HEK293 (cell line): ENCODE measurements around the gene LIME1.
A peak's percentile ranks its signal among the peaks of the same experiment; 100 is the strongest.

ENCODE experiments used
- BCL11B ChIP-seq: fragments of 450-650 bp; formaldehyde crosslinking; IDR thresholded peaks from 2 replicates; pipeline ENCODE4 v1.5.1; 2016; ENCODE audit warnings: low read depth, missing biosample characterization, missing genetic modification characterization
- FEZF1 ChIP-seq: fragments of 450-650 bp; formaldehyde crosslinking; IDR thresholded peaks from 2 replicates; pipeline ENCODE4 v1.5.1; 2016; ENCODE audit warnings: missing biosample characterization, missing genetic modification characterization
- GLIS2 ChIP-seq: fragments of 450-650 bp; formaldehyde crosslinking; IDR thresholded peaks from 2 replicates; pipeline ENCODE4 v1.5.1; 2016; ENCODE audit warnings: missing biosample characterization, missing genetic modification characterization
- KLF9 ChIP-seq: fragments of 450-650 bp; formaldehyde crosslinking; IDR thresholded peaks from 2 replicates; pipeline ENCODE4 v1.5.1; 2016; ENCODE audit warnings: missing biosample characterization, missing genetic modification characterization, low read depth
- OVOL3 ChIP-seq: fragments of 450-650 bp; formaldehyde crosslinking; IDR thresholded peaks from 2 replicates; pipeline ENCODE4 v1.5.1; 2016; ENCODE audit warnings: missing biosample characterization, missing genetic modification characterization
- YY1 ChIP-seq: fragments of 450-650 bp; formaldehyde crosslinking; IDR thresholded peaks from 2 replicates; pipeline ENCODE4 v1.5.1; 2018; ENCODE audit warnings: missing biosample characterization, missing genetic modification characterization
- ZBTB8A ChIP-seq: fragments of 450-650 bp; formaldehyde crosslinking; IDR thresholded peaks from 2 replicates; pipeline ENCODE4 v1.5.1; 2016; ENCODE audit warnings: missing biosample characterization, missing genetic modification characterization
- ZFP3 ChIP-seq: fragments of 450-650 bp; formaldehyde crosslinking; IDR thresholded peaks from 2 replicates; pipeline ENCODE4 v1.5.1; 2016; ENCODE audit warnings: low read depth, missing biosample characterization, missing genetic modification characterization
- ZIC2 ChIP-seq: fragments of 450-650 bp; formaldehyde crosslinking; IDR thresholded peaks from 2 replicates; pipeline ENCODE4 v1.5.1; 2016; ENCODE audit warnings: missing biosample characterization, missing genetic modification characterization
- ZNF202 ChIP-seq: fragments of 450-650 bp; formaldehyde crosslinking; IDR thresholded peaks from 2 replicates; pipeline ENCODE4 v1.5.1; 2016; ENCODE audit warnings: missing biosample characterization, missing genetic modification characterization, borderline replicate concordance
- ZNF23 ChIP-seq: fragments of 450-650 bp; formaldehyde crosslinking; IDR thresholded peaks from 2 replicates; pipeline ENCODE4 v1.5.1; 2016; ENCODE audit warnings: missing biosample characterization, missing genetic modification characterization, borderline replicate concordance
- ZNF302 ChIP-seq: fragments of 450-650 bp; formaldehyde crosslinking; IDR thresholded peaks from 2 replicates; pipeline ENCODE4 v1.5.1; 2016; ENCODE audit warnings: missing biosample characterization, missing genetic modification characterization, low read depth
- ZNF311 ChIP-seq: fragments of 450-650 bp; formaldehyde crosslinking; IDR thresholded peaks from 2 replicates; pipeline ENCODE4 v1.5.1; 2017; ENCODE audit warnings: missing biosample characterization, missing genetic modification characterization, borderline replicate concordance
- ZNF335 ChIP-seq: fragments of 450-650 bp; formaldehyde crosslinking; conservative IDR thresholded peaks from 2 replicates; pipeline ENCODE4 v1.5.1; 2016; ENCODE audit warnings: missing biosample characterization, missing genetic modification characterization
- ZNF555 ChIP-seq: fragments of 450-650 bp; formaldehyde crosslinking; conservative IDR thresholded peaks from 2 replicates; pipeline ENCODE4 v1.5.1; 2017; ENCODE audit warnings: missing biosample characterization, mild to moderate bottlenecking, missing genetic modification characterization, inconsistent platforms
- ZNF596 ChIP-seq: fragments of 450-650 bp; IDR thresholded peaks from 2 replicates; pipeline ENCODE4 v1.5.0; 2018; ENCODE audit warnings: missing biosample characterization, mild to moderate bottlenecking, missing genetic modification characterization, moderate library complexity
- ZNF837 ChIP-seq: fragments of 450-650 bp; formaldehyde crosslinking; IDR thresholded peaks from 2 replicates; pipeline ENCODE4 v1.5.1; 2016; ENCODE audit warnings: missing biosample characterization, missing genetic modification characterization
- TF ChIP-seq, protein P1 (sequence below): fragments of 450-650 bp; formaldehyde crosslinking; IDR thresholded peaks from 2 replicates; pipeline ENCODE4 v1.5.1; 2016; ENCODE audit warnings: missing biosample characterization, missing genetic modification characterization
- TF ChIP-seq, protein P2 (sequence below): fragments of 450-650 bp; IDR thresholded peaks from 2 replicates; pipeline ENCODE4 v1.5.1; 2018; ENCODE audit warnings: missing biosample characterization, mild to moderate bottlenecking, missing genetic modification characterization
- TF ChIP-seq, protein P3 (sequence below): fragments of 450-650 bp; formaldehyde crosslinking; IDR thresholded peaks from 2 replicates; pipeline ENCODE4 v1.5.1; 2017; ENCODE audit warnings: missing biosample characterization, missing genetic modification characterization
- TF ChIP-seq, protein P4 (sequence below): fragments of 450-650 bp; formaldehyde crosslinking; IDR thresholded peaks from 2 replicates; pipeline ENCODE4 v1.5.1; 2016; ENCODE audit warnings: missing biosample characterization, missing genetic modification characterization
- TF ChIP-seq, protein P5 (sequence below): fragments of 450-650 bp; formaldehyde crosslinking; conservative IDR thresholded peaks from 2 replicates; pipeline ENCODE4 v1.5.1; 2016; ENCODE audit warnings: low read depth, missing biosample characterization, missing genetic modification characterization
- TF ChIP-seq, protein P6 (sequence below): fragments of 450-650 bp; formaldehyde crosslinking; IDR thresholded peaks from 2 replicates; pipeline ENCODE4 v1.5.1; 2016; ENCODE audit warnings: missing biosample characterization, missing genetic modification characterization
- TF ChIP-seq, protein P7 (sequence below): fragments of 450-650 bp; formaldehyde crosslinking; IDR thresholded peaks from 2 replicates; pipeline ENCODE4 v1.5.1; 2016; ENCODE audit warnings: missing biosample characterization, missing genetic modification characterization

The LIME1 gene

DNA sequence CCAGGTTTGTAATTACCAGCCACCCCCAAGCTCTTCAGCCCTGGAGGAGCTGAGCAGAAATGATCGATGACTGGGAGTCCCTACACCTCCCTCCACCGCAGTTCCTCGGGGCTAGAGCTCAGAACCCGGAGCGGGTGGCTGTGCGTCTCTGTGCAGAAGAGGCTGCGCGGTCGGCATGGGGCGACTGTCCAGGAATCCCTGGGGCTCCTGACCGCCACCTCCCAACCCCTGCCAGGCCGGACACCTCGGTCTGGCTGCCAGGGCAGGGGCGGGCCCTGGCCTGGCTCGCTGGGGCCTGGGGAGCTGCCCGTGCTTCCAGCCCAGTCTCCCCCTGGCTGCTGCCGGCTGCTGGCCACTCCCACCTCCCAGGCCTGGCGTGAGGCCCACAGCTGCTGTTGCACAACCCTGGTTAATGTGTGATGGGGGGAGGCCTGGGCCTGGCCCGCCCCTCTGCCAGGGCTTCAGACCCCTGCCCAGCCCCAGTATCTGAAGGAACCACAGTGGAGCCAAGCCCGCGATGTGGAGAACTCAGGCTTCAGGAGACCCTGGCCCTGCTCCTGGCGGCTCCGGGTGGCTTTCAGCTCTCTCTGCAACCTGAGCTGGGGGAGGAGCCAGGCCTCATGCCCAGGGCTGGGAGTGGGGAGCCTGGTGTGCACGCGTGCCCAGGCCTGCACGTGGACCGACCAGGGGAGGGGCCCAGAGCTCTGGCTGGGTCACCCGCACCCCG is 4.3 kb downstream of the LIME1 start (continued):
- TF ChIP-seq, protein P1, sequence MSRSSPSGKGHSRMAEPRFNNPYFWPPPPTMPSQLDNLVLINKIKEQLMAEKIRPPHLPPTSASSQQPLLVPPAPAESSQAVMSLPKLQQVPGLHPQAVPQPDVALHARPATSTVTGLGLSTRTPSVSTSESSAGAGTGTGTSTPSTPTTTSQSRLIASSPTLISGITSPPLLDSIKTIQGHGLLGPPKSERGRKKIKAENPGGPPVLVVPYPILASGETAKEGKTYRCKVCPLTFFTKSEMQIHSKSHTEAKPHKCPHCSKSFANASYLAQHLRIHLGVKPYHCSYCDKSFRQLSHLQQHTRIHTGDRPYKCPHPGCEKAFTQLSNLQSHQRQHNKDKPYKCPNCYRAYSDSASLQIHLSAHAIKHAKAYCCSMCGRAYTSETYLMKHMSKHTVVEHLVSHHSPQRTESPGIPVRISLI (tag by site-specific recombination), result no peak
- TF ChIP-seq, protein P2, sequence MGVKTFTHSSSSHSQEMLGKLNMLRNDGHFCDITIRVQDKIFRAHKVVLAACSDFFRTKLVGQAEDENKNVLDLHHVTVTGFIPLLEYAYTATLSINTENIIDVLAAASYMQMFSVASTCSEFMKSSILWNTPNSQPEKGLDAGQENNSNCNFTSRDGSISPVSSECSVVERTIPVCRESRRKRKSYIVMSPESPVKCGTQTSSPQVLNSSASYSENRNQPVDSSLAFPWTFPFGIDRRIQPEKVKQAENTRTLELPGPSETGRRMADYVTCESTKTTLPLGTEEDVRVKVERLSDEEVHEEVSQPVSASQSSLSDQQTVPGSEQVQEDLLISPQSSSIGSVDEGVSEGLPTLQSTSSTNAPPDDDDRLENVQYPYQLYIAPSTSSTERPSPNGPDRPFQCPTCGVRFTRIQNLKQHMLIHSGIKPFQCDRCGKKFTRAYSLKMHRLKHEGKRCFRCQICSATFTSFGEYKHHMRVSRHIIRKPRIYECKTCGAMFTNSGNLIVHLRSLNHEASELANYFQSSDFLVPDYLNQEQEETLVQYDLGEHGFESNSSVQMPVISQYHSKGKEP, result no peak
- peak; percentile 85 for TF ChIP-seq GLIS2 (tag by site-specific recombination)
- TF ChIP-seq, protein P3, sequence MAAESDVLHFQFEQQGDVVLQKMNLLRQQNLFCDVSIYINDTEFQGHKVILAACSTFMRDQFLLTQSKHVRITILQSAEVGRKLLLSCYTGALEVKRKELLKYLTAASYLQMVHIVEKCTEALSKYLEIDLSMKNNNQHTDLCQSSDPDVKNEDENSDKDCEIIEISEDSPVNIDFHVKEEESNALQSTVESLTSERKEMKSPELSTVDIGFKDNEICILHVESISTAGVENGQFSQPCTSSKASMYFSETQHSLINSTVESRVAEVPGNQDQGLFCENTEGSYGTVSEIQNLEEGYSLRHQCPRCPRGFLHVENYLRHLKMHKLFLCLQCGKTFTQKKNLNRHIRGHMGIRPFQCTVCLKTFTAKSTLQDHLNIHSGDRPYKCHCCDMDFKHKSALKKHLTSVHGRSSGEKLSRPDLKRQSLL (tag by site-specific recombination), result peak; percentile 44; the same call in 1 of the 2 replicates
- peak; percentile 71 for TF ChIP-seq ZIC2 (tag by site-specific recombination)
- no peak for TF ChIP-seq OVOL3 (tag by site-specific recombination)
- TF ChIP-seq ZFP3 (tag by site-specific recombination), result no peak
- TF ChIP-seq ZNF302, result no peak
- TF ChIP-seq ZNF202 (tag by site-specific recombination), result no peak
- TF ChIP-seq YY1 (tag by site-specific recombination), result no peak
- no peak for TF ChIP-seq FEZF1 (tag by site-specific recombination)
- peak; percentile 38; the same call in 1 of the 2 replicates for TF ChIP-seq ZBTB8A
- TF ChIP-seq, protein P4, sequence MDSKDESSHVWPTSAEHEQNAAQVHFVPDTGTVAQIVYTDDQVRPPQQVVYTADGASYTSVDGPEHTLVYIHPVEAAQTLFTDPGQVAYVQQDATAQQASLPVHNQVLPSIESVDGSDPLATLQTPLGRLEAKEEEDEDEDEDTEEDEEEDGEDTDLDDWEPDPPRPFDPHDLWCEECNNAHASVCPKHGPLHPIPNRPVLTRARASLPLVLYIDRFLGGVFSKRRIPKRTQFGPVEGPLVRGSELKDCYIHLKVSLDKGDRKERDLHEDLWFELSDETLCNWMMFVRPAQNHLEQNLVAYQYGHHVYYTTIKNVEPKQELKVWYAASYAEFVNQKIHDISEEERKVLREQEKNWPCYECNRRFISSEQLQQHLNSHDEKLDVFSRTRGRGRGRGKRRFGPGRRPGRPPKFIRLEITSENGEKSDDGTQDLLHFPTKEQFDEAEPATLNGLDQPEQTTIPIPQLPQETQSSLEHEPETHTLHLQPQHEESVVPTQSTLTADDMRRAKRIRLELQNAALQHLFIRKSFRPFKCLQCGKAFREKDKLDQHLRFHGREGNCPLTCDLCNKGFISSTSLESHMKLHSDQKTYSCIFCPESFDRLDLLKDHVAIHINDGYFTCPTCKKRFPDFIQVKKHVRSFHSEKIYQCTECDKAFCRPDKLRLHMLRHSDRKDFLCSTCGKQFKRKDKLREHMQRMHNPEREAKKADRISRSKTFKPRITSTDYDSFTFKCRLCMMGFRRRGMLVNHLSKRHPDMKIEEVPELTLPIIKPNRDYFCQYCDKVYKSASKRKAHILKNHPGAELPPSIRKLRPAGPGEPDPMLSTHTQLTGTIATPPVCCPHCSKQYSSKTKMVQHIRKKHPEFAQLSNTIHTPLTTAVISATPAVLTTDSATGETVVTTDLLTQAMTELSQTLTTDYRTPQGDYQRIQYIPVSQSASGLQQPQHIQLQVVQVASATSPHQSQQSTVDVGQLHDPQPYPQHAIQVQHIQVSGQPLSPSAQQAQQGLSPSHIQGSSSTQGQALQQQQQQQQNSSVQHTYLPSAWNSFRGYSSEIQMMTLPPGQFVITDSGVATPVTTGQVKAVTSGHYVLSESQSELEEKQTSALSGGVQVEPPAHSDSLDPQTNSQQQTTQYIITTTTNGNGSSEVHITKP (tag by site-specific recombination), result peak; percentile 40
- TF ChIP-seq, protein P5, sequence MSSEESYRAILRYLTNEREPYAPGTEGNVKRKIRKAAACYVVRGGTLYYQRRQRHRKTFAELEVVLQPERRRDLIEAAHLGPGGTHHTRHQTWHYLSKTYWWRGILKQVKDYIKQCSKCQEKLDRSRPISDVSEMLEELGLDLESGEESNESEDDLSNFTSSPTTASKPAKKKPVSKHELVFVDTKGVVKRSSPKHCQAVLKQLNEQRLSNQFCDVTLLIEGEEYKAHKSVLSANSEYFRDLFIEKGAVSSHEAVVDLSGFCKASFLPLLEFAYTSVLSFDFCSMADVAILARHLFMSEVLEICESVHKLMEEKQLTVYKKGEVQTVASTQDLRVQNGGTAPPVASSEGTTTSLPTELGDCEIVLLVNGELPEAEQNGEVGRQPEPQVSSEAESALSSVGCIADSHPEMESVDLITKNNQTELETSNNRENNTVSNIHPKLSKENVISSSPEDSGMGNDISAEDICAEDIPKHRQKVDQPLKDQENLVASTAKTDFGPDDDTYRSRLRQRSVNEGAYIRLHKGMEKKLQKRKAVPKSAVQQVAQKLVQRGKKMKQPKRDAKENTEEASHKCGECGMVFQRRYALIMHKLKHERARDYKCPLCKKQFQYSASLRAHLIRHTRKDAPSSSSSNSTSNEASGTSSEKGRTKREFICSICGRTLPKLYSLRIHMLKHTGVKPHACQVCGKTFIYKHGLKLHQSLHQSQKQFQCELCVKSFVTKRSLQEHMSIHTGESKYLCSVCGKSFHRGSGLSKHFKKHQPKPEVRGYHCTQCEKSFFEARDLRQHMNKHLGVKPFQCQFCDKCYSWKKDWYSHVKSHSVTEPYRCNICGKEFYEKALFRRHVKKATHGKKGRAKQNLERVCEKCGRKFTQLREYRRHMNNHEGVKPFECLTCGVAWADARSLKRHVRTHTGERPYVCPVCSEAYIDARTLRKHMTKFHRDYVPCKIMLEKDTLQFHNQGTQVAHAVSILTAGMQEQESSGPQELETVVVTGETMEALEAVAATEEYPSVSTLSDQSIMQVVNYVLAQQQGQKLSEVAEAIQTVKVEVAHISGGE (tag by site-specific recombination), result 0 out of 2 replicates have a peak, but pooled peaks have one; percentile 5
- no peak for TF ChIP-seq ZNF596 (tag by site-specific recombination)
- TF ChIP-seq ZNF555 (tag by site-specific recombination), result no peak
- no peak for TF ChIP-seq ZNF311 (tag by site-specific recombination)
- no peak for TF ChIP-seq ZNF23 (tag by site-specific recombination)
- TF ChIP-seq, protein P6, sequence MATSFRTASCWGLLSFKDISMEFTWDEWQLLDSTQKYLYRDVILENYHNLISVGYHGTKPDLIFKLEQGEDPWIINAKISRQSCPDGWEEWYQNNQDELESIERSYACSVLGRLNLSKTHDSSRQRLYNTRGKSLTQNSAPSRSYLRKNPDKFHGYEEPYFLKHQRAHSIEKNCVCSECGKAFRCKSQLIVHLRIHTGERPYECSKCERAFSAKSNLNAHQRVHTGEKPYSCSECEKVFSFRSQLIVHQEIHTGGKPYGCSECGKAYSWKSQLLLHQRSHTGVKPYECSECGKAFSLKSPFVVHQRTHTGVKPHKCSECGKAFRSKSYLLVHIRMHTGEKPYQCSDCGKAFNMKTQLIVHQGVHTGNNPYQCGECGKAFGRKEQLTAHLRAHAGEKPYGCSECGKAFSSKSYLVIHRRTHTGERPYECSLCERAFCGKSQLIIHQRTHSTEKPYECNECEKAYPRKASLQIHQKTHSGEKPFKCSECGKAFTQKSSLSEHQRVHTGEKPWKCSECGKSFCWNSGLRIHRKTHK (tag by site-specific recombination), result no peak
- TF ChIP-seq, protein P7, sequence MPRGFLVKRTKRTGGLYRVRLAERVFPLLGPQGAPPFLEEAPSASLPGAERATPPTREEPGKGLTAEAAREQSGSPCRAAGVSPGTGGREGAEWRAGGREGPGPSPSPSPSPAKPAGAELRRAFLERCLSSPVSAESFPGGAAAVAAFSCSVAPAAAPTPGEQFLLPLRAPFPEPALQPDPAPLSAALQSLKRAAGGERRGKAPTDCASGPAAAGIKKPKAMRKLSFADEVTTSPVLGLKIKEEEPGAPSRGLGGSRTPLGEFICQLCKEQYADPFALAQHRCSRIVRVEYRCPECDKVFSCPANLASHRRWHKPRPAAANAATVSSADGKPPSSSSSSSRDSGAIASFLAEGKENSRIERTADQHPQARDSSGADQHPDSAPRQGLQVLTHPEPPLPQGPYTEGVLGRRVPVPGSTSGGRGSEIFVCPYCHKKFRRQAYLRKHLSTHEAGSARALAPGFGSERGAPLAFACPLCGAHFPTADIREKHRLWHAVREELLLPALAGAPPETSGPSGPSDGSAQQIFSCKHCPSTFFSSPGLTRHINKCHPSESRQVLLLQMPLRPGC, result no peak
- peak; percentile 93 for TF ChIP-seq KLF9 (tag by site-specific recombination)
- no peak for TF ChIP-seq BCL11B (tag by site-specific recombination)
- no peak for TF ChIP-seq ZNF837
- TF ChIP-seq ZNF335, result peak; percentile 44
